H1 (cell line): ENCODE results near the gene CFB.

Source experiments
- KDM5A ChIP-seq: fragments of 200-600 bp; IDR thresholded peaks from 2 replicates; pipeline ENCODE4 v1.7.1; 2012; ENCODE audit warnings: mild to moderate bottlenecking, low read length, inconsistent platforms, mixed read lengths
- SAP30 ChIP-seq: fragments of 300-600 bp; sonication (generic); IDR thresholded peaks from 2 replicates; pipeline ENCODE4 v1.7.1; 2012; ENCODE audit warnings: low read length, moderate library complexity, mild to moderate bottlenecking, inconsistent platforms; ENCODE audit not compliant: insufficient read depth, insufficient replicate concordance
- TAF1 ChIP-seq: IDR thresholded peaks from 2 replicates; pipeline ENCODE4 v1.6.1; 2011; ENCODE audit warnings: mild to moderate bottlenecking, low read depth, low read length
- YY1 ChIP-seq: IDR thresholded peaks from 2 replicates; pipeline ENCODE4 v1.6.1; 2011; ENCODE audit warnings: low read depth, mild to moderate bottlenecking, low read length
- TF ChIP-seq, protein P1 (sequence below), 3 experiments: IDR thresholded peaks; 1 replicate in 2 of 3; 2 replicates in 1 of 3; pipeline versions ENCODE4 v1.5.1 to v1.6.1; 2011; ENCODE audit warnings: low read length in 3 of 3, mild to moderate bottlenecking in 3 of 3, inconsistent platforms in 2 of 3, low read depth in 1 of 3, moderate library complexity in 1 of 3; ENCODE audit not compliant: insufficient read depth in 1 of 3; ENCODE audit errors: control extremely low read depth in 1 of 3
- TF ChIP-seq, protein P2 (sequence below): IDR thresholded peaks from 2 replicates; pipeline ENCODE4 v1.6.1; 2011; ENCODE audit warnings: low read length, improper control_type of control experiment

DNA sequence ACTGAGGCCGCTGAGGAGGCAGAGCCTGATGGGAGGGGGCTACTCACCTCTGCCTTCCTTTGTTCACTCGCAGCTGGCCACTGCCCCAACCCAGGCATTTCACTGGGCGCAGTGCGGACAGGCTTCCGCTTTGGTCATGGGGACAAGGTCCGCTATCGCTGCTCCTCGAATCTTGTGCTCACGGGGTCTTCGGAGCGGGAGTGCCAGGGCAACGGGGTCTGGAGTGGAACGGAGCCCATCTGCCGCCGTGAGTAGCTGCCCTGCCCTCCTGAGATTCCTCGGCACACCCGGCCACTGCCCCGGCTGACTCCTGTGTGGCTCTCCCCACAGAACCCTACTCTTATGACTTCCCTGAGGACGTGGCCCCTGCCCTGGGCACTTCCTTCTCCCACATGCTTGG, 12.4 kb upstream of the CFB start:
- TF ChIP-seq, protein P1, sequence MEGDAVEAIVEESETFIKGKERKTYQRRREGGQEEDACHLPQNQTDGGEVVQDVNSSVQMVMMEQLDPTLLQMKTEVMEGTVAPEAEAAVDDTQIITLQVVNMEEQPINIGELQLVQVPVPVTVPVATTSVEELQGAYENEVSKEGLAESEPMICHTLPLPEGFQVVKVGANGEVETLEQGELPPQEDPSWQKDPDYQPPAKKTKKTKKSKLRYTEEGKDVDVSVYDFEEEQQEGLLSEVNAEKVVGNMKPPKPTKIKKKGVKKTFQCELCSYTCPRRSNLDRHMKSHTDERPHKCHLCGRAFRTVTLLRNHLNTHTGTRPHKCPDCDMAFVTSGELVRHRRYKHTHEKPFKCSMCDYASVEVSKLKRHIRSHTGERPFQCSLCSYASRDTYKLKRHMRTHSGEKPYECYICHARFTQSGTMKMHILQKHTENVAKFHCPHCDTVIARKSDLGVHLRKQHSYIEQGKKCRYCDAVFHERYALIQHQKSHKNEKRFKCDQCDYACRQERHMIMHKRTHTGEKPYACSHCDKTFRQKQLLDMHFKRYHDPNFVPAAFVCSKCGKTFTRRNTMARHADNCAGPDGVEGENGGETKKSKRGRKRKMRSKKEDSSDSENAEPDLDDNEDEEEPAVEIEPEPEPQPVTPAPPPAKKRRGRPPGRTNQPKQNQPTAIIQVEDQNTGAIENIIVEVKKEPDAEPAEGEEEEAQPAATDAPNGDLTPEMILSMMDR (IDR thresholded peaks at IDR 0.05; ENCODE audit: control extremely low read depth in 1 of 3, insufficient read depth in 1 of 3, low read depth in 1 of 3, low read length in 3 of 3): no peak
- TF ChIP-seq SAP30 (no peak), YY1 (no peak), TAF1 (no peak), KDM5A (no peak)
- TF ChIP-seq, protein P2, sequence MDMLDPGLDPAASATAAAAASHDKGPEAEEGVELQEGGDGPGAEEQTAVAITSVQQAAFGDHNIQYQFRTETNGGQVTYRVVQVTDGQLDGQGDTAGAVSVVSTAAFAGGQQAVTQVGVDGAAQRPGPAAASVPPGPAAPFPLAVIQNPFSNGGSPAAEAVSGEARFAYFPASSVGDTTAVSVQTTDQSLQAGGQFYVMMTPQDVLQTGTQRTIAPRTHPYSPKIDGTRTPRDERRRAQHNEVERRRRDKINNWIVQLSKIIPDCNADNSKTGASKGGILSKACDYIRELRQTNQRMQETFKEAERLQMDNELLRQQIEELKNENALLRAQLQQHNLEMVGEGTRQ: no peak
